Retinal pigment epithelial cell (primary cell): ENCODE data around the gene ACSL3.

ENCODE experiments used
- DNase-seq: peaks from one replicate; pipeline ENCODE4 v3.0.0-alpha.2; 2010; ENCODE audit warnings: low read depth
- H3K4me3 ChIP-seq: 2 replicates; pipeline ENCODE4 v1.5.1; 2011; ENCODE audit warnings: mild to moderate bottlenecking, low read length, control low read depth, moderate library complexity
- TF ChIP-seq, protein P1 (sequence below): conservative IDR thresholded peaks from 2 replicates; pipeline ENCODE4 v1.5.1; 2011; ENCODE audit warnings: low read depth, low read length, control low read depth, inconsistent platforms

Gene ACSL3

DNA sequence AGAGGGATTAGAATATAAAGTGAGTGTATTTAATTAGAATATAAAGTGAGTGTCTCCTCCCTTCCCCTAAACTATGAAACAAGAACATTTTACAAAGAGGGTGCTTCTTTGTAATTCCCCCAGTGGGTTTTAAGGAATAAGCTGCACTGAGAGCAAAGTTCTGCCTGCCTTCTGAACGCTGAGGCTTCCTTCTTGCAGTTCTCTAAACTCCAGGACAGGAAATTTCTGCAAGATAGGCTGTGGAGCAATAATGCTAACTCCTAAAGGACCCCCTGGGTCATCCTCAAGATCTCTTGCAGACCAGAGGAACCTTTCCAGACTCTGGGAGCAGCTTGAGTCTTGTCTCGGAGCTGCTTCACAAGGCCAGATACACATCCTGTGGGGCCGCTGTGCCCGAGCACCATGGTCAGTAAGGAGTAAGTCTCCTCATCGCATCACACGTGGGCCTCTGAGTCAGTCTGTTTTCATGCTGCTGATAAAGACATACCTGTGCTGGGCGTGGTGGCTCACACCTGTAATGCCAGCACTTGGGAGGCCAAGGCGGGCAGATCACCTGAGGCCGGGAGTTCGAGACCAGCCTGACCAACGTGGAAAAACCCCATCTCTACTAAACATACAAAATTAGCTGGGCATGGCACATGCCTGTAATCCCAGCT lies 103.7 kb downstream of the ACSL3 start:
- TF ChIP-seq, protein P1, sequence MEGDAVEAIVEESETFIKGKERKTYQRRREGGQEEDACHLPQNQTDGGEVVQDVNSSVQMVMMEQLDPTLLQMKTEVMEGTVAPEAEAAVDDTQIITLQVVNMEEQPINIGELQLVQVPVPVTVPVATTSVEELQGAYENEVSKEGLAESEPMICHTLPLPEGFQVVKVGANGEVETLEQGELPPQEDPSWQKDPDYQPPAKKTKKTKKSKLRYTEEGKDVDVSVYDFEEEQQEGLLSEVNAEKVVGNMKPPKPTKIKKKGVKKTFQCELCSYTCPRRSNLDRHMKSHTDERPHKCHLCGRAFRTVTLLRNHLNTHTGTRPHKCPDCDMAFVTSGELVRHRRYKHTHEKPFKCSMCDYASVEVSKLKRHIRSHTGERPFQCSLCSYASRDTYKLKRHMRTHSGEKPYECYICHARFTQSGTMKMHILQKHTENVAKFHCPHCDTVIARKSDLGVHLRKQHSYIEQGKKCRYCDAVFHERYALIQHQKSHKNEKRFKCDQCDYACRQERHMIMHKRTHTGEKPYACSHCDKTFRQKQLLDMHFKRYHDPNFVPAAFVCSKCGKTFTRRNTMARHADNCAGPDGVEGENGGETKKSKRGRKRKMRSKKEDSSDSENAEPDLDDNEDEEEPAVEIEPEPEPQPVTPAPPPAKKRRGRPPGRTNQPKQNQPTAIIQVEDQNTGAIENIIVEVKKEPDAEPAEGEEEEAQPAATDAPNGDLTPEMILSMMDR, result no peak
- no peak overlapping the region for H3K4me3 ChIP-seq
- no peak for DNase-seq

DNA sequence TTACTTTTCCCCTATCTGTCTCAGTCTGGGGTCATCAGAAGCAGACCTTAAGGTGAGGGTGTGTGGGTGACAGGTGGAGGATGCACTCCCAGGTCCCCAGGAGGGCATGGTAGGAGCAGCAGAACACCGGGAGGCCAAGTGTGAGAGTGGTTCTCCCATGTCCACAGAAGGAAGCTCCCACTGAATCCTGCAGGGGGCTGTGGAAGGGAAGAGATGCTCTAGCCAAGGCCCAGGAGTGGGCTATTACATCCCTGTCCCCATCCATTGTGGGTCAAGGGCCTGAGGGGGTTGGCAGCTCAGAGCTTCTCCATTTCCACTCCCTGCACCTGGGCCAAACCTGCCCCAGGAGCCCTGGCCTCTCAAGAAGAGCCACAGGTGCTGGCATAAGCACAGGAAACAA lies 104.7 kb downstream of the ACSL3 start:
- DNase-seq, result no peak
- TF ChIP-seq, protein P1, result no peak
- no peak overlapping the region for H3K4me3 ChIP-seq

DNA sequence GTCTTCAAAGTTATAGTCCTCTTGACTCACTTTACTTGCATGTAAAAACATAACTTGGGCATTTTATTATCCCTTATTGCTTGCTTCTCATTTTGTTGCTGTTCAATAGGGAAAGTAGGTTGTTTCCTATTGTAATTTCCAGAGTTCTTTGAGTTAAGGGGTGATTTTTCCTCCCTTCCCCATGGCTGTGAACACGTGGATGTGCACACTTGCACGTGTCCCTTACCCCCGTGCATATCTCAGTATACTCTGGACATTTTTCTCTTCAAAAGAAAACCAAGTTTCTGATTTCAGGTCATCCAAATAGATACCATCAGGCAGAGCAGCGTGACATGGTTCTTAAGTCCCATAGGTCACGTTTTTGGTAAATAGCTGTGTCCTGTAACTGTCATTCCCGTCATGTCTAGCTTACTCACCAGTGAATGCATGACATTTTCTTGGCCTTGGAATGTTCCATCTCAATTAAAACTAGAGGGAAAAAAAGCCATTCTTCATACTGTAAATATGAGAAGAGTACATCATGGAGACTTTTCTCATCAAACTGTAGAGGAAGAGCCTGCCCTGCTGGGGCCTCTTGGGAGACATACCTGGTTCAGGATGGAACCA lies 107.8 kb downstream of the ACSL3 start:
- no peak overlapping the region for H3K4me3 ChIP-seq
- DNase-seq, result no peak
- TF ChIP-seq, protein P1, result no peak

DNA sequence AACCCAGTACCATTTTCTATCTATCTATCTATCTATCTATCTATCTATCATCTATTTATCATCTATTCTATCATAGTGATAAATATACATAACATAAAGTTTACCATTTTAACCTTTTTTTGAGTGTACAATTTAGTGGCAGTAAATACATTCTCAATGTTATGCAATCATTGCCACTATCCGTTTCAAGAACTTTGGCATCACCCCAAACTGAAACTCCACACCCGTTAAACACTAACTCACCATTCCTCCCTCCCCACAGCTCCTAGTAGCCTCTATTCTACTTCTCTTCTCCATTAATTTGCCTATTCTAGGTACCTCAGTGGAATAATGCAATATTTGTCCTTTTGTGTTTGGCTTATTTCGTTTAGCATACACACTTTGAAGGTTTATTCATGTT lies 108.7 kb downstream of the ACSL3 start:
- TF ChIP-seq, protein P1, result no peak
- DNase-seq, result no peak
- no peak overlapping the region for H3K4me3 ChIP-seq

DNA sequence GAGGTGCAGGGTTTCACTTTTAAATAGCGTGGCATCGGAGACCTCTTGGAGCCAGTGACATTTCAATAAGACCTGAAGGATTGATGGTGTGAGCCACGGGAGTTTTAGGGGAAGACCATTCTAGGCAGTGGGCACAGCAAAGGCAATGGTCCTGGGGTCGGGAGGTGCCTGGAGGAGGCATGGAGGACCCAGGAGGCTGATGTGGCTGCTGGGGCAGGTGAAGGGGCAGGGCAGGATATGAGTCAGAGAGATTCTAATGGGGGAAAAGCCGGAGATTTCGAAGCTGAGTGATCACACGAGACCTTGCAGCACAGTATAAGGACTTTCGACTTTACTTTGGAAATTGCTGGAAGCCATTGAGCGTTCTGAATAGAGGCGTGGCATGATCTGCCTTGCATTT lies 111.6 kb downstream of the ACSL3 start:
- no peak for DNase-seq
- TF ChIP-seq, protein P1, result no peak
- H3K4me3 ChIP-seq, result no peak overlapping the region

DNA sequence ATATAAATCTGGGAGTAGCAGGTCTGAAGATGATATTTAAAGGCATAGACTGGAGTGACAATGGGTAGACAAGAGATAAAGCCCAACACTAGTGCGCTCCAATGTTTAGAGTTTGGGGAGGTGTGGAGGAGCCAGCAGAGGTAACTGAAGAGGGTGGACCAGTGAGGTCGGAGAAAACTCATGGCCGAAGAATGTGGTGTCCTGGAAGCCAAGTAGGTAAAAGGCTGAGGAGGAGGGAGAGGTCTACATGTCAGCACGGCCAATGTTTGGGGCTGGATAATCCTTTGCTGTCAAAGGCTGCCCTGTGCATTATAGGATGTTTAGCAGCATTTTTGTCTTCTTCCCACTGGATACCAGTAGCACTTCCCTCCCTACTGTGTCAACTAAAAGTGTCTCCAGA lies 112.4 kb downstream of the ACSL3 start:
- no peak overlapping the region for H3K4me3 ChIP-seq
- TF ChIP-seq, protein P1, result no peak
- DNase-seq, result no peak

DNA sequence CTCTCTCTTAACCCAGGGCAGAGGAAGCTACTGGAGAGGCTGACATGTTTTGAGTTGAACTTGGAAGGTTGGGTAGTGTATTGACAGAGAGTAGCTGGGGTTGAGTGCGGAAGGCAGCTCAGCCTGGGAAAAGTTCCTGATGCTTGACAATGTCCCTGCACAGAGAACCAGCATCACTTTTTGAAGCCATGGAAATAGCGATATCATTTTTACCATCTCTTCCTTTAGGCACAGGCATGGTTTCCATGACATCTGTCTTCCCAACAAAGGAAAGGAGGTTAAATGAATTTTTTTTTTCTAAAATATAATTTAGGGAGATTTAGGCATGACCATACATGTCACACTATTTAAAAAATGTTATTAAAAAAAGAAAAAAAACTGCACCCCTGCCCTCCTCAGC lies 112.9 kb downstream of the ACSL3 start:
- TF ChIP-seq, protein P1, result no peak
- H3K4me3 ChIP-seq, result no peak overlapping the region
- no peak for DNase-seq
